Astrocyte of the cerebellum (primary cell): ENCODE measurements around the gene SRSF11.

Source experiments
- DNase-seq: peaks from one replicate; pipeline ENCODE4 v3.0.0-alpha.2; 2011; ENCODE audit warnings: low read depth
- H3K4me3 ChIP-seq: 2 replicates; pipeline ENCODE4 v1.5.1; 2011; ENCODE audit warnings: mild to moderate bottlenecking, low read depth, low read length, moderate library complexity
- CTCF ChIP-seq: IDR thresholded peaks from 2 replicates; pipeline ENCODE4 v1.5.1; 2012; ENCODE audit warnings: low read length, low read depth, moderate library complexity, mild to moderate bottlenecking; ENCODE audit errors: missing control alignments
- in situ Hi-C: cut with HindIII; loops from 2 replicates; pipeline ENCODE4 v1.10.0; 2017; ENCODE audit warnings: low sequenced_read_pairs

The SRSF11 gene

GRCh38 chr1:70195342-70195741 lies 25.8 kb upstream of the SRSF11 start:
- no peak for TF ChIP-seq CTCF
- no peak for DNase-seq
- in situ Hi-C loops, result no loop called here
- no peak overlapping the region for H3K4me3 ChIP-seq

DNA sequence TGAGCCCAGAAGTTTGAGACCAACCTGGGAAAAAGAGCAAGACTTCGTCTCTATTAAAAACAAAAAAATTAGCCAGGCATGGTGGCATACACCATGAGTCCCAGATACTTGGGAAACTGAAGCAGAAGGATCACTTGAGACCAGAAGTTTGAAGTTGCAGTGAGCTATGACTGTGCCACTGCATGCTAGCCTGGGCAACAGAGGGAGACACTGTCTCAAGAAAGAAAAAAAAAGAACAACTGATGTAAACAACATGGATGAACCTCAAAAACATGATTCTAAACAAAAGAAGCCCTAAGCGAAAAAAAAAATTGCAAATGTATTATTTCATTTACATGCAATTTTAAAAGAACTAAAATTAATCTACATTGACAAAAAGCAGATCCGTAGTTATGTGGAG lies 24.8 kb upstream of the SRSF11 start:
- in situ Hi-C loops, result no loop called here
- H3K4me3 ChIP-seq, result no peak overlapping the region
- no peak for TF ChIP-seq CTCF
- no peak for DNase-seq

- no peak overlapping the region for H3K4me3 ChIP-seq
- no peak for DNase-seq
- in situ Hi-C loops, result no loop called here
- TF ChIP-seq CTCF, result no peak
These were observed 21.1 kb upstream of the SRSF11 start for GRCh38 chr1:70200065-70200464.

GRCh38 chr1:70202173-70202758 lies 18.9 kb upstream of the SRSF11 start:
- in situ Hi-C loops, result no loop called here
- TF ChIP-seq CTCF, result no peak
- no peak for DNase-seq

GRCh38 chr1:70204139-70204538 lies 17.0 kb upstream of the SRSF11 start:
- TF ChIP-seq CTCF, result no peak
- in situ Hi-C loops, result no loop called here
- peak overlapping the region; percentile 99 for H3K4me3 ChIP-seq
- no peak for DNase-seq

More at GRCh38 chr1:70202173-70202758, 18.9 kb upstream of the SRSF11 start:
- H3K4me3 ChIP-seq, result no peak overlapping the region

- H3K4me3 ChIP-seq, result peak overlapping the region; percentile 99
- DNase-seq, result no peak
- in situ Hi-C loops, result no loop called here
- TF ChIP-seq CTCF, result no peak
These were observed 16.6 kb upstream of the SRSF11 start for GRCh38 chr1:70204600-70204999.
